ENCODE data around the gene CNBD2. TPM values are rescaled to one million over a fixed set of nuclear protein-coding genes. Genes with fewer than 3 reads are reported as not detected.

Gene CNBD2
- total RNA-seq = 10 to 100 TPM in 1 of 4 donors, 1 to 10 TPM in 3; 4.3 to 17.9 (median 8.6) TPM

DNA sequence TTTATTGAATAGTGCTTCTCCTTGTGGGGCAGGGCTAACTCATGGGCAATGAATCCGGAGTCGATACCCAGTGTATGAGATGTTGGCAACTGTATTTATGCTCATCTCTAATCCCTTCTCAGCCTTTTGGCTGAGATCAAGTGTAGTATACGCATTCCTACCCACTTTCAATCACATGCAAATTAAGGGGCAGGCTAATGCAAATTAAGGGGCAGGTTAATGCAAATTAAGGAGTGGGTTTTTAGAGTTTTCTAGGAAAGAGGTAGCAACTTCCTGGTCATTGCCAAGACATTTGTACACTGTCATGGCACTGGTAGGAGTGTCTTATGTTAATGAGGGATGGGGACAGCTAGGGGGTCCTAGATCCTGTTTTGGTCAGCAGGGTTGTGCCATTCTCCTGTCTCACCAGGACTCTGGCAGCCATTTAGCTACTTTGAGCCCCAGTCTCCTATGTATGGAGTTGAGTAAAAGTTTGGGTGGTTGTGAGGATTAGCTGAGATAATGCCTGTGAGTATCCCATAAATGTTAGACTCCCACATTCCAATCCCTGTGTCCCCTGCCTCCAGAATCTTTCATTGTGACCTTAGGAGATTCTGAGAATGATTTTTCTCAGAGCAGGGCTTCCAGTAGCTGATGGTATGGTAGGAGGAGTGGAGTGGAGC, at the start of gene CNBD2:
CNBD2 (plus strand) TSS at position 612 of the 662 bp plus-strand sequence. CDS start 173 bp downstream, outside the sequence.
- no peak for DNase-seq
- H3K4me3 ChIP-seq = no peak within 1 kb of the TSS
- H3K27me3 ChIP-seq = no peaks in the 10 kb centered on the region
- H3K4me1 ChIP-seq = no peaks in the 10 kb centered on the region
- TF ChIP-seq, protein P1, sequence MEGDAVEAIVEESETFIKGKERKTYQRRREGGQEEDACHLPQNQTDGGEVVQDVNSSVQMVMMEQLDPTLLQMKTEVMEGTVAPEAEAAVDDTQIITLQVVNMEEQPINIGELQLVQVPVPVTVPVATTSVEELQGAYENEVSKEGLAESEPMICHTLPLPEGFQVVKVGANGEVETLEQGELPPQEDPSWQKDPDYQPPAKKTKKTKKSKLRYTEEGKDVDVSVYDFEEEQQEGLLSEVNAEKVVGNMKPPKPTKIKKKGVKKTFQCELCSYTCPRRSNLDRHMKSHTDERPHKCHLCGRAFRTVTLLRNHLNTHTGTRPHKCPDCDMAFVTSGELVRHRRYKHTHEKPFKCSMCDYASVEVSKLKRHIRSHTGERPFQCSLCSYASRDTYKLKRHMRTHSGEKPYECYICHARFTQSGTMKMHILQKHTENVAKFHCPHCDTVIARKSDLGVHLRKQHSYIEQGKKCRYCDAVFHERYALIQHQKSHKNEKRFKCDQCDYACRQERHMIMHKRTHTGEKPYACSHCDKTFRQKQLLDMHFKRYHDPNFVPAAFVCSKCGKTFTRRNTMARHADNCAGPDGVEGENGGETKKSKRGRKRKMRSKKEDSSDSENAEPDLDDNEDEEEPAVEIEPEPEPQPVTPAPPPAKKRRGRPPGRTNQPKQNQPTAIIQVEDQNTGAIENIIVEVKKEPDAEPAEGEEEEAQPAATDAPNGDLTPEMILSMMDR (IDR thresholded peaks at IDR 0.05) = no peak
- TF ChIP-seq POLR2A (IDR thresholded peaks at IDR 0.05) = no peak
- no peaks in the 10 kb centered on the region for H3K9me3 ChIP-seq
- no peak within 1 kb of the TSS for H3K27ac ChIP-seq
- no peaks in the 10 kb centered on the region for H3K36me3 ChIP-seq

DNA sequence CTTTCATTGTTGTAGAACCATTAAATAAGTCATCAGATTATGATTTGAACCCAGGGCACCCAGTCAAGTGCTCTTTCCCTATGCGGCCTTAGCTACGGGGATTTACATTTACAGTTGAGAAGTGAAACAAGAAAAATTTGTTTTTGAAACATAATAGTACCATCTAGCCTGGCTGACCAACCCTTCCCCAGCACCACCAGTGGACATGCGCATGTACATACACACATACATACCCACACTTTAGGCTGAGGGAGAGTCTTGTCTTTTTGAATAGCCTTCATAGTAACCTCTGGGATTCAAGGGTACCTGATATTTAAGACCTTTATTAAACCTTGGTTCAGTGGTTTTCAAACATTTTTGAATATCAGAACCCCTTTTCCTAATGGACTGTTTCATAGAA, 47.9 kb upstream of the CNBD2 start:
- Histone ChIP-seq H3K9me3 (no peaks in the 10 kb centered on the region), H3K27ac (no peak overlapping the region), H3K36me3 (peaks cover 0 to 64% (median 0%) of the 10 kb centered on the region in 3 donors), H3K27me3 (no peaks in the 10 kb centered on the region), H3K4me3 (no peak overlapping the region), H3K4me1 (no peaks in the 10 kb centered on the region)
- DNase-seq = no peak
- TF ChIP-seq, protein P1 (IDR thresholded peaks at IDR 0.05) = no peak
- no peak for TF ChIP-seq POLR2A (IDR thresholded peaks at IDR 0.05)

DNA sequence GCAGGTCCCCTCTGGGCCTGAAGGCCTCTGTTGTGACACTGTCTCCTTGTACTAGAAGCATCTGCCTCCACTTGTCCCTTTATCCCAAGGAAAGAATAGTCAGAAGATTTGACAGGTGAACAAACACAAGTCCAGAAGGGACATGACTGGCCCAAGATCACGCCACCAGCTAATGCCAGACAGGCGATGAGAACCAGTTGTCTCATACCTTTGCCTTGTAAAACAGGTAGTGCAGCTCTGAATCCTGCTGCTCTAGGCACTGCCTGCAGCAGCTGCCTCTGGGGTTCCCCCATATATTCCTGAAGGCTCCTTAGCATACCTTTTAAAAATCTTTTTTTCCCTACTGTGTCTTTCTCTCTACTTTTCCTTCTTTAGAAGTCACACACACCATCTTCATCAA, 39.1 kb upstream of the CNBD2 start:
- Histone ChIP-seq H3K4me1 (no peaks in the 10 kb centered on the region), H3K27ac (no peak overlapping the region), H3K27me3 (no peaks in the 10 kb centered on the region), H3K9me3 (no peaks in the 10 kb centered on the region), H3K4me3 (no peak overlapping the region), H3K36me3 (peaks cover 0 to 66% (median 0%) of the 10 kb centered on the region in 3 donors)
- no peak for DNase-seq
- TF ChIP-seq, protein P1 (IDR thresholded peaks at IDR 0.05) = no peak
- TF ChIP-seq POLR2A (IDR thresholded peaks at IDR 0.05) = no peak

DNA sequence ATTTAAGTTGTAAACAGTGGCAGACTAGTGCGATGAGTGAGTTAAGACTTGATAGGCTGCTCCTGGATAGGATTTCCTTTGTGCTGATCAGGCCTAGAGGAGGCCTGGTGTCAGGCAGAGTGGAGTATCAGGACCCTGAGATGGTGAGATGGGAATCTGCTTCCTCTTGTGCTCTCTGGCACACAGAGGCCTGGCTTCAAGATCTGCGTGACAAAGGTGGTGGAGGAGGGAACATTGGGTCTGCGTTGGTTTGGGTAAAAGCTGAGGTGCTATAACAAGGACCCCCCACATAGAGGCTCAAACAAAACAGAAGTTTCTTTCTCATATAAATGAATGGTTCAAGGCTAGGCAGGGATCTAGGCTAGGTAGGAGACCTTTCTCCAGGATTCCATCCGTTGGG, 34.3 kb upstream of the CNBD2 start:
- Histone ChIP-seq H3K27me3 (no peaks in the 10 kb centered on the region), H3K9me3 (no peaks in the 10 kb centered on the region), H3K27ac (no peak overlapping the region), H3K36me3 (peaks cover 0 to 60% (median 0%) of the 10 kb centered on the region in 3 donors), H3K4me1 (no peaks in the 10 kb centered on the region), H3K4me3 (no peak overlapping the region)
- no peak for DNase-seq
- TF ChIP-seq, protein P1 (IDR thresholded peaks at IDR 0.05) = no peak
- TF ChIP-seq POLR2A (IDR thresholded peaks at IDR 0.05) = no peak

DNA sequence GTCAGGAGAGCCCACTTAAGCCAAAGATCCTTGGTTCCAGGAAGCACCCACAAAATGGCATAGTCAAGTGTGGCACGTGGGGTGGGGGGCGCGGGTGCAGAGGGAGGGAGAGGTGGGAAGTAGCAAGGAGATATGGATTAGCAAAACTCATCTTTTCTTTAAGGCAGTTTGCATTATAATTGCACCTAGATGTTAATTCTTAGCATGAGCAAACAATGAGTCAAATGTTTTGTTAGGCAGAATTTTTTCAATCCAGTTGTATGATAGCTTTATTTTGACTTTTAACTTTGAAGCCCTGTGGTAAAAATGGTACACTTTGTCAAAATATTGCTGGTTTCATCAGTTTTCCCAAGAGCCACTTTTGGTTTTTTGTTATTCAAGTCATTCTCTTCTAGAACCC, 29.1 kb upstream of the CNBD2 start:
- no peaks in the 10 kb centered on the region for H3K9me3 ChIP-seq
- no peak overlapping the region for H3K4me3 ChIP-seq
- H3K27me3 ChIP-seq = no peaks in the 10 kb centered on the region
- TF ChIP-seq POLR2A (IDR thresholded peaks at IDR 0.05) = no peak
- TF ChIP-seq, protein P1 (IDR thresholded peaks at IDR 0.05) = no peak
- DNase-seq = no peak
- no peak overlapping the region for H3K27ac ChIP-seq
- H3K4me1 ChIP-seq = no peaks in the 10 kb centered on the region
- H3K36me3 ChIP-seq = peaks cover 0 to 63% (median 0%) of the 10 kb centered on the region in 3 donors
